Measurements from ENCODE around the gene ECM2.

- TF ChIP-seq POLR2A (IDR thresholded peaks at IDR 0.05) (no peak), POLR2AphosphoS5 (IDR thresholded peaks at IDR 0.05; ENCODE audit: insufficient read depth in 1 of 2, low read depth in 1 of 2) (no peak), CTCF (IDR thresholded peaks at IDR 0.05) (no peak)
Observed at GRCh38 chr9:92564504-92564903, 28.7 kb upstream of the ECM2 start.
